Astrocyte (in vitro differentiated cells and primary cell): Measurements from ENCODE around the gene ST8SIA6.

Source experiments
- EZH2 ChIP-seq: IDR thresholded peaks from 2 replicates; pipeline ENCODE4 v1.6.1; 2012; ENCODE audit warnings: mild to moderate bottlenecking, low read length, inconsistent platforms; ENCODE audit not compliant: insufficient read depth
- TF ChIP-seq, protein P1 (sequence below): IDR thresholded peaks from 2 replicates; pipeline ENCODE4 v1.5.1; 2011; ENCODE audit warnings: low read depth, mild to moderate bottlenecking, inconsistent platforms, low read length, moderate library complexity; ENCODE audit not compliant: insufficient read depth

- TF ChIP-seq, protein P1, sequence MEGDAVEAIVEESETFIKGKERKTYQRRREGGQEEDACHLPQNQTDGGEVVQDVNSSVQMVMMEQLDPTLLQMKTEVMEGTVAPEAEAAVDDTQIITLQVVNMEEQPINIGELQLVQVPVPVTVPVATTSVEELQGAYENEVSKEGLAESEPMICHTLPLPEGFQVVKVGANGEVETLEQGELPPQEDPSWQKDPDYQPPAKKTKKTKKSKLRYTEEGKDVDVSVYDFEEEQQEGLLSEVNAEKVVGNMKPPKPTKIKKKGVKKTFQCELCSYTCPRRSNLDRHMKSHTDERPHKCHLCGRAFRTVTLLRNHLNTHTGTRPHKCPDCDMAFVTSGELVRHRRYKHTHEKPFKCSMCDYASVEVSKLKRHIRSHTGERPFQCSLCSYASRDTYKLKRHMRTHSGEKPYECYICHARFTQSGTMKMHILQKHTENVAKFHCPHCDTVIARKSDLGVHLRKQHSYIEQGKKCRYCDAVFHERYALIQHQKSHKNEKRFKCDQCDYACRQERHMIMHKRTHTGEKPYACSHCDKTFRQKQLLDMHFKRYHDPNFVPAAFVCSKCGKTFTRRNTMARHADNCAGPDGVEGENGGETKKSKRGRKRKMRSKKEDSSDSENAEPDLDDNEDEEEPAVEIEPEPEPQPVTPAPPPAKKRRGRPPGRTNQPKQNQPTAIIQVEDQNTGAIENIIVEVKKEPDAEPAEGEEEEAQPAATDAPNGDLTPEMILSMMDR: no peak
- no peak for TF ChIP-seq EZH2
These were observed 119.3 kb downstream of the ST8SIA6 start for GRCh38 chr10:17335065-17335464.
